Mesenchymal stem cell (in vitro differentiated cells and primary cell): ENCODE data around the gene NTHL1.

ENCODE experiments used
- DNase-seq: peaks from one replicate; pipeline ENCODE4 v3.0.0-alpha.2; 2013
- H2AFZ ChIP-seq: one replicate; pipeline ENCODE4 v1.6.1; 2013; ENCODE audit warnings: low read depth, mild to moderate bottlenecking, control low read depth, inconsistent platforms, low read length, moderate library complexity
- H2AK5ac ChIP-seq: 2 replicates; pipeline ENCODE4 v1.6.1; 2013; ENCODE audit warnings: low read length, moderate library complexity, mild to moderate bottlenecking, inconsistent platforms; ENCODE audit not compliant: severe bottlenecking
- H2BK120ac ChIP-seq: one replicate; pipeline ENCODE4 v1.6.1; 2013; ENCODE audit warnings: low read depth, mild to moderate bottlenecking, inconsistent platforms, low read length, moderate library complexity
- H2BK12ac ChIP-seq, 2 experiments: one replicate each; pipeline ENCODE4 v1.6.1; 2013; ENCODE audit warnings: inconsistent platforms in 2 of 2, low read length in 2 of 2, mild to moderate bottlenecking in 2 of 2, moderate library complexity in 2 of 2, control low read depth in 1 of 2
- H2BK15ac ChIP-seq: one replicate; pipeline ENCODE4 v1.6.1; 2013; ENCODE audit warnings: mild to moderate bottlenecking, low read depth, inconsistent platforms; ENCODE audit not compliant: poor library complexity, severe bottlenecking
- H2BK5ac ChIP-seq: 2 replicates; pipeline ENCODE4 v1.6.1; 2013; ENCODE audit warnings: low read depth, mild to moderate bottlenecking, low read length, control low read depth, inconsistent platforms; ENCODE audit not compliant: poor library complexity, severe bottlenecking
- H3K14ac ChIP-seq, 2 experiments: one replicate each; pipeline ENCODE4 v1.6.1; 2013; ENCODE audit warnings: inconsistent platforms in 2 of 2, low read length in 2 of 2, control low read depth in 1 of 2, mild to moderate bottlenecking in 1 of 2, moderate library complexity in 1 of 2
- H3K18ac ChIP-seq, 2 experiments: one replicate each; pipeline ENCODE4 v1.6.1; 2013; ENCODE audit warnings: inconsistent platforms in 2 of 2, low read length in 2 of 2, control low read depth in 1 of 2, low read depth in 1 of 2, mild to moderate bottlenecking in 1 of 2
- H3K23ac ChIP-seq, 2 experiments: one replicate each; pipeline ENCODE4 v1.6.1; 2013; ENCODE audit warnings: inconsistent platforms in 2 of 2, low read length in 2 of 2, mild to moderate bottlenecking in 2 of 2, moderate library complexity in 2 of 2, control low read depth in 1 of 2
- H3K27ac ChIP-seq: 2 replicates; pipeline ENCODE4 v1.5.1; 2013; ENCODE audit warnings: mild to moderate bottlenecking, moderate library complexity, low read length, control low read depth, inconsistent platforms; ENCODE audit not compliant: poor library complexity, severe bottlenecking
- H3K27me3 ChIP-seq, 2 experiments: 2 replicates each; pipeline versions ENCODE4 v1.6.1 to v1.7.0; 2013; ENCODE audit warnings: low read length in 2 of 2, mild to moderate bottlenecking in 2 of 2, moderate library complexity in 2 of 2, control low read depth in 1 of 2, inconsistent platforms in 1 of 2; ENCODE audit not compliant: control insufficient read depth in 1 of 2, insufficient read depth in 1 of 2
- H3K36me3 ChIP-seq, 2 experiments: 2 replicates each; pipeline versions ENCODE4 v1.6.1 to v1.7.0; 2013; ENCODE audit warnings: low read length in 2 of 2, control low read depth in 1 of 2, inconsistent platforms in 1 of 2, low read depth in 1 of 2, mild to moderate bottlenecking in 1 of 2; ENCODE audit not compliant: insufficient read depth in 2 of 2, control insufficient read depth in 1 of 2
- H3K4ac ChIP-seq, 2 experiments: one replicate each; pipeline ENCODE4 v1.6.1; 2013; ENCODE audit warnings: inconsistent platforms in 2 of 2, low read length in 2 of 2, mild to moderate bottlenecking in 2 of 2, moderate library complexity in 2 of 2, control low read depth in 1 of 2, low read depth in 1 of 2
- H3K4me1 ChIP-seq: 2 replicates; pipeline ENCODE4 v1.6.1; 2013; ENCODE audit warnings: low read depth, low read length, control low read depth; ENCODE audit not compliant: control insufficient read depth, insufficient read depth
- H3K4me2 ChIP-seq: 2 replicates; pipeline ENCODE4 v1.6.1; 2013; ENCODE audit warnings: low read length, mild to moderate bottlenecking, inconsistent platforms; ENCODE audit not compliant: poor library complexity, severe bottlenecking
- H3K4me3 ChIP-seq, 2 experiments: 2 replicates each; pipeline versions ENCODE4 v1.5.1 to v1.7.0; 2013; ENCODE audit warnings: low read length in 2 of 2, mild to moderate bottlenecking in 2 of 2, control low read depth in 1 of 2, low read depth in 1 of 2; ENCODE audit not compliant: insufficient read depth in 1 of 2
- H3K79me1 ChIP-seq: replicated peaks from 2 replicates; pipeline ENCODE4 v1.6.1; 2013; ENCODE audit warnings: mild to moderate bottlenecking, control low read depth, low read length, inconsistent platforms; ENCODE audit not compliant: poor library complexity, severe bottlenecking
- H3K9ac ChIP-seq: 2 replicates; pipeline ENCODE4 v1.7.0; 2013; ENCODE audit warnings: mild to moderate bottlenecking, low read length, moderate library complexity
- H3K9me3 ChIP-seq: 2 replicates; pipeline ENCODE4 v1.7.0; 2013; ENCODE audit warnings: mild to moderate bottlenecking, low read length; ENCODE audit not compliant: control insufficient read depth
- H4K8ac ChIP-seq: one replicate; pipeline ENCODE4 v1.6.1; 2013; ENCODE audit warnings: inconsistent platforms, mild to moderate bottlenecking, low read length, moderate library complexity
- H4K91ac ChIP-seq: one replicate; pipeline ENCODE4 v1.6.1; 2013; ENCODE audit warnings: mild to moderate bottlenecking, low read length, inconsistent platforms
- WGBS: methylation state at CpG from one replicate; pipeline ENCODE4 v1.1.7; 2013; ENCODE audit warnings: mixed read lengths; 5-methylcytosine and 5-hydroxymethylcytosine counted together

The NTHL1 gene

GRCh38 chr16:2095315-2095853 lies 47.8 kb upstream of the NTHL1 start:
- no peaks in the 10 kb centered on the region for H3K27me3 ChIP-seq
- no peak overlapping the region for H2AFZ ChIP-seq
- H3K4ac ChIP-seq, result no peak overlapping the region
- no peak overlapping the region for H3K14ac ChIP-seq
- DNase-seq, result peak; percentile 19
- H3K9me3 ChIP-seq, result no peaks in the 10 kb centered on the region
- H3K27ac ChIP-seq, result peak overlapping the region; percentile 62
- H3K4me3 ChIP-seq, result no peak overlapping the region
- H3K18ac ChIP-seq, result no peak overlapping the region
- H4K8ac ChIP-seq, result no peak overlapping the region
- no peak overlapping the region for H2BK120ac ChIP-seq
- no peak overlapping the region for H2BK15ac ChIP-seq
- WGBS, result 94% methylated on average over 26 of the region's 26 CpGs
- peaks cover 11% of the 10 kb centered on the region for H3K79me1 ChIP-seq
- no peak overlapping the region for H3K23ac ChIP-seq
- no peak overlapping the region for H3K9ac ChIP-seq
- H3K36me3 ChIP-seq, result peaks cover 61 to 78% of the 10 kb centered on the region in 2 experiments
- H2BK12ac ChIP-seq, result no peak overlapping the region
- peaks cover 48% of the 10 kb centered on the region for H3K4me1 ChIP-seq
- H2AK5ac ChIP-seq, result no peak overlapping the region
- H3K4me2 ChIP-seq, result no peak overlapping the region
- no peak overlapping the region for H4K91ac ChIP-seq
- no peak overlapping the region for H2BK5ac ChIP-seq

- H2BK5ac ChIP-seq, result no peak overlapping the region
- WGBS, result 96% methylated on average over 9 of the region's 15 CpGs
Measured at GRCh38 chr16:2093793-2094192, 46.2 kb upstream of the NTHL1 start.

GRCh38 chr16:2092866-2093265 lies 45.2 kb upstream of the NTHL1 start:
- Histone ChIP-seq H2BK15ac (no peak overlapping the region), H3K4me3 (no peak overlapping the region), H2BK120ac (no peak overlapping the region), H3K4me1 (peaks cover 52% of the 10 kb centered on the region), H4K91ac (no peak overlapping the region), H2BK12ac (no peak overlapping the region), H3K36me3 (peaks cover 78 to 87% of the 10 kb centered on the region in 2 experiments), H3K4ac (peak overlapping the region in 1 of 2 experiments; percentile 37), H4K8ac (no peak overlapping the region), H3K18ac (no peak overlapping the region), H3K27me3 (no peaks in the 10 kb centered on the region), H3K14ac (no peak overlapping the region), H3K9ac (no peak overlapping the region), H3K79me1 (peaks cover 9% of the 10 kb centered on the region), H3K4me2 (no peak overlapping the region), H3K23ac (no peak overlapping the region), H3K27ac (no peak overlapping the region), H2AK5ac (no peak overlapping the region), H2BK5ac (no peak overlapping the region), H2AFZ (no peak overlapping the region), H3K9me3 (no peaks in the 10 kb centered on the region)
- 96% methylated on average over 13 of the region's 13 CpGs for WGBS
- DNase-seq, result no peak

More at GRCh38 chr16:2093793-2094192, 46.2 kb upstream of the NTHL1 start:
- no peak overlapping the region for H2BK120ac ChIP-seq
- H3K36me3 ChIP-seq, result peaks cover 68 to 78% of the 10 kb centered on the region in 2 experiments
- H3K27me3 ChIP-seq, result no peaks in the 10 kb centered on the region
- H3K27ac ChIP-seq, result no peak overlapping the region
- H3K79me1 ChIP-seq, result peaks cover 9% of the 10 kb centered on the region
- no peak overlapping the region for H3K23ac ChIP-seq
- H3K4me3 ChIP-seq, result no peak overlapping the region
- no peak overlapping the region for H2BK12ac ChIP-seq
- H2BK15ac ChIP-seq, result no peak overlapping the region
- H3K4me2 ChIP-seq, result no peak overlapping the region
- no peak overlapping the region for H4K91ac ChIP-seq
- peaks cover 52% of the 10 kb centered on the region for H3K4me1 ChIP-seq
- H3K9ac ChIP-seq, result no peak overlapping the region
- H2AFZ ChIP-seq, result no peak overlapping the region
- no peaks in the 10 kb centered on the region for H3K9me3 ChIP-seq
- H4K8ac ChIP-seq, result no peak overlapping the region
- H3K18ac ChIP-seq, result no peak overlapping the region
- no peak overlapping the region for H3K4ac ChIP-seq
- DNase-seq, result no peak
- no peak overlapping the region for H3K14ac ChIP-seq
- no peak overlapping the region for H2AK5ac ChIP-seq

DNA sequence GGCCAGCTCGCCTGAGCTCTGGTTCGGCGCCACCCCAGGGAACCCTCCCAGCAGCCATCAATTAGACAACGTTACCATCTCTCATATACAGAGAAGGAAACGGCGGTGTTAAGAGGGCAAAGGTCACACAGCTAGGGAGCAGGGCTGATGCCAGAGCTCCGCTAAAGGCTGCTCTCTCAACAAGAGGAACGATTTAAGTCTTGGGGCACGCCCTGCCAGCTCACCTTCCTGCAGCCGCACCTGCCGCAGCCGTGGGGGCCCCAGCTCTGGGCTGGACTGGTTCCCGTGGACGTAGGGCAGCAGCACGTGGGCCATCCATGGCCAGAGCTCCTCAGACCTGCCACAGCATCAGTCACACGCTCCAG lies 44.6 kb upstream of the NTHL1 start:
- H3K4me1 ChIP-seq, result peaks cover 51% of the 10 kb centered on the region
- H4K91ac ChIP-seq, result no peak overlapping the region
- H3K23ac ChIP-seq, result no peak overlapping the region
- H3K36me3 ChIP-seq, result peaks cover 73 to 88% of the 10 kb centered on the region in 2 experiments
- no peak overlapping the region for H4K8ac ChIP-seq
- no peak overlapping the region for H3K27ac ChIP-seq
- H2BK15ac ChIP-seq, result no peak overlapping the region
- no peaks in the 10 kb centered on the region for H3K27me3 ChIP-seq
- H3K14ac ChIP-seq, result no peak overlapping the region
- WGBS, result 70% methylated on average over 16 of the region's 16 CpGs
- H2BK12ac ChIP-seq, result no peak overlapping the region
- H3K18ac ChIP-seq, result peak overlapping the region in 1 of 2 experiments; percentile 7
- H2AFZ ChIP-seq, result no peak overlapping the region
- H2BK120ac ChIP-seq, result no peak overlapping the region
- no peak overlapping the region for H3K4me2 ChIP-seq
- H2BK5ac ChIP-seq, result no peak overlapping the region
- no peak overlapping the region for H3K9ac ChIP-seq
- peaks cover 9% of the 10 kb centered on the region for H3K79me1 ChIP-seq
- no peaks in the 10 kb centered on the region for H3K9me3 ChIP-seq
- peak overlapping the region in 1 of 2 experiments; percentile 37 for H3K4ac ChIP-seq
- H2AK5ac ChIP-seq, result no peak overlapping the region
- H3K4me3 ChIP-seq, result no peak overlapping the region
- no peak for DNase-seq
